Neural cell (in vitro differentiated cells): ENCODE data around the gene KMT2B. TPM values are rescaled to one million over a fixed set of nuclear protein-coding genes. Genes with fewer than 3 reads are reported as not detected.

Source experiments
- H2AFZ ChIP-seq: fragments of 200-600, 300-800 bp; sonication (generic), shearing (Covaris generic); 2 replicates; pipeline ENCODE4 v1.6.0; 2014; ENCODE audit warnings: low read depth, mild to moderate bottlenecking, antibody characterized with exemption, low read length, moderate library complexity
- H3F3A ChIP-seq: fragments of 200-600 bp; shearing (Covaris generic); 2 replicates; pipeline ENCODE4 v1.6.1; 2016; ENCODE audit warnings: mild to moderate bottlenecking, moderate library complexity, mixed read lengths, antibody characterized with exemption, low read length; ENCODE audit not compliant: insufficient read depth, poor library complexity, severe bottlenecking
- H3K27ac ChIP-seq: fragments of 200-600, 300-800 bp; sonication (generic), shearing (Covaris generic); 2 replicates; pipeline ENCODE4 v1.5.1; 2014; ENCODE audit warnings: mild to moderate bottlenecking, low read length, moderate library complexity
- H3K27me3 ChIP-seq: fragments of 300-800, 200-600 bp; sonication (generic), shearing (Covaris generic); 2 replicates; pipeline ENCODE4 v1.6.0; 2014; ENCODE audit warnings: mild to moderate bottlenecking, low read depth, low read length, moderate library complexity; ENCODE audit not compliant: insufficient read depth
- H3K36me3 ChIP-seq: fragments of 300-800, 200-600 bp; sonication (generic), shearing (Covaris generic); 2 replicates; pipeline ENCODE4 v1.5.1; 2014; ENCODE audit warnings: mild to moderate bottlenecking, antibody characterized with exemption, low read length, moderate library complexity; ENCODE audit not compliant: insufficient read depth
- H3K4me2 ChIP-seq: fragments of 300-800, 200-600 bp; sonication (generic), shearing (Covaris generic); 2 replicates; pipeline ENCODE4 v1.6.0; 2014; ENCODE audit warnings: mild to moderate bottlenecking, low read length
- H3K4me3 ChIP-seq: fragments of 300-800, 200-600 bp; sonication (generic), shearing (Covaris generic); 2 replicates; pipeline ENCODE4 v1.5.1; 2014; ENCODE audit warnings: mild to moderate bottlenecking, low read length, moderate library complexity
- H3K79me2 ChIP-seq: fragments of 200-600 bp; shearing (Covaris generic); replicated peaks from 2 replicates; pipeline ENCODE4 v1.6.0; 2014; ENCODE audit warnings: mild to moderate bottlenecking, low read length, moderate library complexity; ENCODE audit not compliant: insufficient read depth
- H3K9ac ChIP-seq: fragments of 300-800, 200-600 bp; sonication (generic), shearing (Covaris generic); 2 replicates; pipeline ENCODE4 v1.6.1; 2016; ENCODE audit warnings: mild to moderate bottlenecking, low read length, mixed read lengths
- H3K9me2 ChIP-seq: fragments of 200-600 bp; shearing (Covaris generic); 2 replicates; pipeline ENCODE4 v1.6.1; 2016; ENCODE audit warnings: mild to moderate bottlenecking, low read length, mixed read lengths; ENCODE audit not compliant: insufficient read depth
- H3K9me3 ChIP-seq: fragments of 200-600, 300-800 bp; sonication (generic), shearing (Covaris generic); 2 replicates; pipeline ENCODE4 v1.6.1; 2016; ENCODE audit warnings: mild to moderate bottlenecking, mixed run types, low read length, moderate library complexity, mixed read lengths
- H4K20me1 ChIP-seq: fragments of 200-600 bp; shearing (Covaris generic); 2 replicates; pipeline ENCODE4 v1.6.1; 2016; ENCODE audit warnings: mild to moderate bottlenecking, mixed run types; ENCODE audit not compliant: insufficient read depth
- EP300 ChIP-seq: fragments of 450-650 bp; conservative IDR thresholded peaks from 2 replicates; pipeline ENCODE4 v1.6.1; 2014; ENCODE audit warnings: antibody characterized with exemption, mild to moderate bottlenecking, moderate library complexity; ENCODE audit not compliant: poor library complexity, severe bottlenecking
- EZH2 ChIP-seq: fragments of 200-600, 300-800 bp; shearing (Covaris generic), sonication (generic); IDR thresholded peaks from 2 replicates; pipeline ENCODE4 v1.6.1; 2014; ENCODE audit warnings: antibody characterized with exemption, low read length, borderline replicate concordance, mild to moderate bottlenecking; ENCODE audit not compliant: insufficient read depth, poor library complexity, severe bottlenecking
- MXI1 ChIP-seq: fragments of 450-650 bp; conservative IDR thresholded peaks from 2 replicates; pipeline ENCODE4 v1.6.1; 2014; ENCODE audit warnings: antibody characterized with exemption, mild to moderate bottlenecking; ENCODE audit not compliant: poor library complexity, severe bottlenecking
- POLR2AphosphoS5 ChIP-seq: IDR thresholded peaks from 2 replicates; pipeline ENCODE4 v1.6.1; 2012
- RAD21 ChIP-seq: fragments of 450-650 bp; conservative IDR thresholded peaks from 2 replicates; pipeline ENCODE4 v1.6.1; 2014; ENCODE audit warnings: antibody characterized with exemption, mild to moderate bottlenecking, moderate library complexity
- SMC3 ChIP-seq: fragments of 450-650 bp; conservative IDR thresholded peaks from 2 replicates; pipeline ENCODE4 v1.6.1; 2014; ENCODE audit warnings: antibody characterized with exemption, mild to moderate bottlenecking, moderate library complexity; ENCODE audit not compliant: poor library complexity
- TAF1 ChIP-seq: IDR thresholded peaks from 2 replicates; pipeline ENCODE4 v1.6.1; 2012; ENCODE audit warnings: low read depth
- polyA plus RNA-seq: library from polyadenylated mRNA; depleted of rRNA; stranded (reverse); fragments of >200 nt; gene quantifications from 2 replicates; pipeline ENCODE4 v1.2.3, GENCODE V29; 2014
- TF ChIP-seq, protein P1 (sequence below): IDR thresholded peaks from 2 replicates; pipeline ENCODE4 v1.6.1; 2012; ENCODE audit warnings: borderline replicate concordance
- TF ChIP-seq, protein P2 (sequence below): fragments of 450-650 bp; IDR thresholded peaks from 2 replicates; pipeline ENCODE4 v1.5.1; 2014; ENCODE audit warnings: antibody characterized with exemption, mild to moderate bottlenecking, moderate library complexity; ENCODE audit not compliant: poor library complexity, severe bottlenecking

Gene KMT2B
- polyA plus RNA-seq, 1 donor from 2014 or later: 15.8 TPM

DNA sequence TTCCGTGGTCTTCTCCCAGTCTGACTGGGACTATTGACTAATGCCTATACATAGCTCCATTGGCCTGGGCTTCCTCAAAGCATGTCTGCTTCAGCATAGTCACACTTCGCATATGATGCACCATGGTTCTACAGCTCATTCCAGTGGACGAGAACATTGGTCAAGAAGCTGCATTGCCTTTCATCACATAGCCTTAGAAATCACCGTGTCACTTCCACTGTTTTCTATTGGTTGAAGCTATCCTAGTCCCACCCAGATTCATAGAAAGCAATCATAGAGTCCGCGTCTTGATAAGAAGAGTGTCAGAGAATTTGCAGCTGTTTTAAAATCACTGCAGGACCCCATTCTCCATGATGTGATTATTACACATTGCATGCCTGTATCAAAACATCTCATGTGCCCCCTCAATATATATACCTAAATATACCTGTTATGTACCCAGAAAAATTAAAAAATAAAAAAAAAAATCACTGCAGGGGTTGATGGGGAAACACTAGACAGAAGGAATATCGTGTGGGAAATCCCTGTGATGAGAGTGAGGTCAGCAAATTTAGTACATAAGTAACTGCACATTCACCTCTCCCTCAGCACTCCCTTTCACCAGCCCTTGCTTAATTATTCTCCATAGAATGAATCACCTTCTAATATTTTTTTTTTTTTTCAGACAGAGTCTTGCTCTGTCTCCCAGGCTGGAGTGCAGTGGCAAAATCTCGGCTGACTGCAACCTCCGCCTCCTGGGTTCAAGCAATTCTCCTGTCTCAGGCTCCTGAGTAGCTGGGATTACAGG is 55.4 kb downstream of the KMT2B start:
- H3K4me2 ChIP-seq: no peak overlapping the region
- H2AFZ ChIP-seq: no peak overlapping the region
- H3F3A ChIP-seq: no peaks in the 10 kb centered on the region
- H3K79me2 ChIP-seq: peaks cover 24% of the 10 kb centered on the region
- no peaks in the 10 kb centered on the region for H3K9me3 ChIP-seq
- H3K36me3 ChIP-seq: no peaks in the 10 kb centered on the region
- H3K4me3 ChIP-seq: no peak overlapping the region
- H3K27ac ChIP-seq: no peak overlapping the region
- no peak overlapping the region for H3K9ac ChIP-seq
- H3K27me3 ChIP-seq: no peaks in the 10 kb centered on the region
- no peak for TF ChIP-seq MXI1
- TF ChIP-seq, protein P1, sequence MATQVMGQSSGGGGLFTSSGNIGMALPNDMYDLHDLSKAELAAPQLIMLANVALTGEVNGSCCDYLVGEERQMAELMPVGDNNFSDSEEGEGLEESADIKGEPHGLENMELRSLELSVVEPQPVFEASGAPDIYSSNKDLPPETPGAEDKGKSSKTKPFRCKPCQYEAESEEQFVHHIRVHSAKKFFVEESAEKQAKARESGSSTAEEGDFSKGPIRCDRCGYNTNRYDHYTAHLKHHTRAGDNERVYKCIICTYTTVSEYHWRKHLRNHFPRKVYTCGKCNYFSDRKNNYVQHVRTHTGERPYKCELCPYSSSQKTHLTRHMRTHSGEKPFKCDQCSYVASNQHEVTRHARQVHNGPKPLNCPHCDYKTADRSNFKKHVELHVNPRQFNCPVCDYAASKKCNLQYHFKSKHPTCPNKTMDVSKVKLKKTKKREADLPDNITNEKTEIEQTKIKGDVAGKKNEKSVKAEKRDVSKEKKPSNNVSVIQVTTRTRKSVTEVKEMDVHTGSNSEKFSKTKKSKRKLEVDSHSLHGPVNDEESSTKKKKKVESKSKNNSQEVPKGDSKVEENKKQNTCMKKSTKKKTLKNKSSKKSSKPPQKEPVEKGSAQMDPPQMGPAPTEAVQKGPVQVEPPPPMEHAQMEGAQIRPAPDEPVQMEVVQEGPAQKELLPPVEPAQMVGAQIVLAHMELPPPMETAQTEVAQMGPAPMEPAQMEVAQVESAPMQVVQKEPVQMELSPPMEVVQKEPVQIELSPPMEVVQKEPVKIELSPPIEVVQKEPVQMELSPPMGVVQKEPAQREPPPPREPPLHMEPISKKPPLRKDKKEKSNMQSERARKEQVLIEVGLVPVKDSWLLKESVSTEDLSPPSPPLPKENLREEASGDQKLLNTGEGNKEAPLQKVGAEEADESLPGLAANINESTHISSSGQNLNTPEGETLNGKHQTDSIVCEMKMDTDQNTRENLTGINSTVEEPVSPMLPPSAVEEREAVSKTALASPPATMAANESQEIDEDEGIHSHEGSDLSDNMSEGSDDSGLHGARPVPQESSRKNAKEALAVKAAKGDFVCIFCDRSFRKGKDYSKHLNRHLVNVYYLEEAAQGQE: no peak
- TF ChIP-seq EP300: no peak
- no peak for TF ChIP-seq POLR2AphosphoS5
- TF ChIP-seq, protein P2, sequence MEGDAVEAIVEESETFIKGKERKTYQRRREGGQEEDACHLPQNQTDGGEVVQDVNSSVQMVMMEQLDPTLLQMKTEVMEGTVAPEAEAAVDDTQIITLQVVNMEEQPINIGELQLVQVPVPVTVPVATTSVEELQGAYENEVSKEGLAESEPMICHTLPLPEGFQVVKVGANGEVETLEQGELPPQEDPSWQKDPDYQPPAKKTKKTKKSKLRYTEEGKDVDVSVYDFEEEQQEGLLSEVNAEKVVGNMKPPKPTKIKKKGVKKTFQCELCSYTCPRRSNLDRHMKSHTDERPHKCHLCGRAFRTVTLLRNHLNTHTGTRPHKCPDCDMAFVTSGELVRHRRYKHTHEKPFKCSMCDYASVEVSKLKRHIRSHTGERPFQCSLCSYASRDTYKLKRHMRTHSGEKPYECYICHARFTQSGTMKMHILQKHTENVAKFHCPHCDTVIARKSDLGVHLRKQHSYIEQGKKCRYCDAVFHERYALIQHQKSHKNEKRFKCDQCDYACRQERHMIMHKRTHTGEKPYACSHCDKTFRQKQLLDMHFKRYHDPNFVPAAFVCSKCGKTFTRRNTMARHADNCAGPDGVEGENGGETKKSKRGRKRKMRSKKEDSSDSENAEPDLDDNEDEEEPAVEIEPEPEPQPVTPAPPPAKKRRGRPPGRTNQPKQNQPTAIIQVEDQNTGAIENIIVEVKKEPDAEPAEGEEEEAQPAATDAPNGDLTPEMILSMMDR: no peak
- TF ChIP-seq SMC3: no peak
- no peak for TF ChIP-seq EZH2
- no peak for TF ChIP-seq TAF1
- TF ChIP-seq RAD21: no peak
- H3K9me2 ChIP-seq: no peaks in the 10 kb centered on the region
- H4K20me1 ChIP-seq: no peaks in the 10 kb centered on the region

DNA sequence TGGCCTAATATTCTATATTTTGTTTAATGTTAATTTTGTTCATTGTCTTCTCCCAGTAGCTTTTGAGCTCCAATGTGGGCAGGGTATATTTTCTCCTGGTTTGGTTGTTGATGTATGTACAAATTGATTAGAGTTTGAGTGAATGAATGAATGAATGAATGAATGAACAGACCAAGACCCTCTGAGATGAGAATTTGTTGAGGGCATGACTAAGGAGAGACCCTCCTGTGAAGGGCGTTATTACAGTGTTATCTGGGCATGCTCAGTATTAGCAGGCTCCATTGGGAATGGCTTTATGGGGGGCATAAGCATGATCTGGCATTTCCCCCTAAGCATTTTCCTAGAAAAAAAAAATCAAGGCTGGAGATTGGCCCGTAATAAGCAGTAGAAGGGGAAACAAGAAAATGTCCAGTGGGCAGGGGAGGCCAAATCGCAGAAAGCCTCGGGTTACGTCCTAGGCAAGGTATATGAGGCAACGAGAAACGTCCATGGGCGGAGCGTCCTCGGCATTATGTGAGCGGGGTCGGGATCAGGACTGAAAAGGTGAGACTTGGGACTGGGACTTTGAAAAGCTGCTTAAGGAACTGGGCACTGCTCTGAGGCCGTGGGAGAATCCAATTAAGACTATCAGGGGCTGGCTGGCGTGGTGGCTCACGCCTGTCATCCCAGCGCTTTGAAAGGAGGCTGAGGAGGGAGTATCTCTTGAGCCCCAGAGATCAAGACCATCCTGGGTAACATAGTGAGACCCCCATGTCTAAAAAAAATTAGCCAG is 56.7 kb downstream of the KMT2B start:
- peak overlapping the region; percentile 57 for H3K27ac ChIP-seq
- H3K4me3 ChIP-seq: peak overlapping the region; percentile 86
- no peak for TF ChIP-seq MXI1
- TF ChIP-seq, protein P2: no peak
- no peak for TF ChIP-seq EP300
- no peak for TF ChIP-seq SMC3
- TF ChIP-seq, protein P1: no peak
- TF ChIP-seq EZH2: no peak
- no peak for TF ChIP-seq POLR2AphosphoS5
- no peak for TF ChIP-seq RAD21
- TF ChIP-seq TAF1: no peak
- H3K27me3 ChIP-seq: no peaks in the 10 kb centered on the region
- peak overlapping the region; percentile 53 for H3K9ac ChIP-seq
- no peaks in the 10 kb centered on the region for H3K36me3 ChIP-seq
- no peaks in the 10 kb centered on the region for H3K9me3 ChIP-seq
- peak overlapping the region; percentile 58 for H3K4me2 ChIP-seq
- peaks cover 25% of the 10 kb centered on the region for H3K79me2 ChIP-seq
- H4K20me1 ChIP-seq: no peaks in the 10 kb centered on the region
- no peaks in the 10 kb centered on the region for H3F3A ChIP-seq
- peak overlapping the region; percentile 53 for H2AFZ ChIP-seq
- no peaks in the 10 kb centered on the region for H3K9me2 ChIP-seq
